Measurements from ENCODE around the gene JAK1. TPM values are rescaled to one million over a fixed set of nuclear protein-coding genes. Genes with fewer than 3 reads are reported as not detected.

The JAK1 gene
- total and polyA plus RNA-seq, 7 donors = 33.7 to 137 (median 101) TPM

- 91 to 95% (median 92%) methylated on average over 4 of the region's 4 CpGs for WGBS, 3 donors
- Histone ChIP-seq H3K4me3 (no peak overlapping the region), H3K27me3 (ENCODE audit: insufficient read depth in 3 of 3, low read length in 2 of 3) (no peaks in the 10 kb centered on the region), H3K36me3 (ENCODE audit: insufficient read depth in 1 of 2, low read depth in 1 of 2) (peaks cover 5 to 18% of the 10 kb centered on the region in 2 donors), H3K4me1 (peaks cover 42% of the 10 kb centered on the region), H3K27ac (no peak overlapping the region), H3K9me3 (no peaks in the 10 kb centered on the region)
- no peak for TF ChIP-seq CTCF (IDR thresholded peaks at IDR 0.05)
- intact Hi-C loops (cut with DNase I) = no loop called here
- ATAC-seq (no peak), DNase-seq (no peak)
Measured at GRCh38 chr1:64886877-64887276, 79.5 kb downstream of the JAK1 start.

- H3K27ac ChIP-seq = no peak overlapping the region
- ATAC-seq (no peak), DNase-seq (no peak)
- peaks cover 31% of the 10 kb centered on the region for H3K4me1 ChIP-seq
- H3K27me3 ChIP-seq (ENCODE audit: insufficient read depth in 3 of 3, low read length in 2 of 3) = no peaks in the 10 kb centered on the region
- intact Hi-C loops (cut with DNase I) = no loop called here
- H3K36me3 ChIP-seq (ENCODE audit: insufficient read depth in 1 of 2, low read depth in 1 of 2) = peaks cover 5 to 24% of the 10 kb centered on the region in 2 donors
- H3K9me3 ChIP-seq = no peaks in the 10 kb centered on the region
- no peak overlapping the region for H3K4me3 ChIP-seq
- TF ChIP-seq CTCF (IDR thresholded peaks at IDR 0.05) = no peak
- WGBS, 3 donors = 93 to 96% (median 95%) methylated on average over 6 of the region's 6 CpGs
Measured at GRCh38 chr1:64885648-64886047, 80.7 kb downstream of the JAK1 start.

- H3K36me3 ChIP-seq (ENCODE audit: insufficient read depth in 1 of 2, low read depth in 1 of 2) = peaks cover 5 to 24% of the 10 kb centered on the region in 2 donors
- no peaks in the 10 kb centered on the region for H3K27me3 ChIP-seq (ENCODE audit: insufficient read depth in 3 of 3, low read length in 2 of 3)
- intact Hi-C loops (cut with DNase I) = no loop called here
Measured at GRCh38 chr1:64884261-64885040, 81.9 kb downstream of the JAK1 start.

GRCh38 chr1:64882574-64883255 lies 83.6 kb downstream of the JAK1 start:
- peaks cover 5 to 40% of the 10 kb centered on the region in 2 donors for H3K36me3 ChIP-seq (ENCODE audit: insufficient read depth in 1 of 2, low read depth in 1 of 2)
- H3K27ac ChIP-seq = no peak overlapping the region
- ATAC-seq = no peak
- WGBS, 3 donors = 88 to 93% (median 90%) methylated on average over 11 of the region's 11 CpGs
- H3K4me1 ChIP-seq = peaks cover 22% of the 10 kb centered on the region
- H3K9me3 ChIP-seq = no peaks in the 10 kb centered on the region
- no peak overlapping the region for H3K4me3 ChIP-seq
- no peaks in the 10 kb centered on the region for H3K27me3 ChIP-seq (ENCODE audit: insufficient read depth in 3 of 3, low read length in 2 of 3)
- intact Hi-C loops (cut with DNase I) = no loop called here
- DNase-seq = no peak
- no peak for TF ChIP-seq CTCF (IDR thresholded peaks at IDR 0.05)

More at GRCh38 chr1:64884261-64885040, 81.9 kb downstream of the JAK1 start:
- H3K4me3 ChIP-seq = no peak overlapping the region
- H3K9me3 ChIP-seq = no peaks in the 10 kb centered on the region
- 90 to 97% (median 94%) methylated on average over 5 of the region's 5 CpGs for WGBS, 3 donors
- no peak for TF ChIP-seq CTCF (IDR thresholded peaks at IDR 0.05)
- no peak for ATAC-seq
- H3K4me1 ChIP-seq = peaks cover 27% of the 10 kb centered on the region
- DNase-seq = no peak
- H3K27ac ChIP-seq = no peak overlapping the region

All from psoas muscle (tissue), 8 donors.